GM18505 (cell line): Measurements from ENCODE around the gene CPAMD8.
"Not testable (repeated sequence)": the region's sequence is repeated elsewhere in the genome, so short reads cannot be mapped to it uniquely, and the experiment has no call there.

Experiments used
- ATAC-seq: cut with Tn5 transposase; IDR thresholded peaks from one replicate; pipeline ENCODE4 v1.9.1; 2021; ENCODE audit not compliant: unreplicated experiment
- POLR2A ChIP-seq: IDR thresholded peaks from 4 replicates; pipeline ENCODE4 v1.6.1; 2011; ENCODE audit warnings: borderline replicate concordance; ENCODE audit not compliant: insufficient read depth, insufficient read length; ENCODE audit errors: extremely low read depth

CPAMD8 gene

GRCh38 chr19:16957855-16958254 is 68.8 kb downstream of the CPAMD8 start:
- no peak for ATAC-seq

GRCh38 chr19:16957151-16957701 is 69.4 kb downstream of the CPAMD8 start:
- no peak for TF ChIP-seq POLR2A

More at GRCh38 chr19:16957855-16958254, 68.8 kb downstream of the CPAMD8 start:
- TF ChIP-seq POLR2A = no peak

GRCh38 chr19:16955161-16955560 is 71.4 kb downstream of the CPAMD8 start:
- TF ChIP-seq POLR2A = no peak
- no peak for ATAC-seq

More at GRCh38 chr19:16957151-16957701, 69.4 kb downstream of the CPAMD8 start:
- ATAC-seq = no peak

DNA sequence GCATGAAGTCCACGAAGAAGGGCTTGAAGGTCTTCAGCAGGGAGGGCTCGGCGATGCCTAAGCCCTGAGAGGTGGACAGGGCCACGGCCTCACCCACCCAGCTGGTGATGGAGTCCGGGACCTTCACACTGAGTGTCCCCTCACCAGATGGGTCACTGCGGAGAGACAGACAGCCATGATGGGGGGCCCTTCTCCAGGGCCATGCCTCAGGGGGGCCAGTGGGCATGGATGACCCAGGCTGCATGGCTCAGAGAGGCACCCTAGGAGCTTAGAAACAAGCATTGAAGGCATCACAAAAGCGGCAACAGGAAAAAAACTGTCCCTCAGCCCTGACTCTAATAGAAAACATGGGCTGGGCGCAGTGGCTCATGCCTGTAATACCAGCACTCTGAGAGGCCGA is 74.6 kb downstream of the CPAMD8 start:
- no peak for ATAC-seq
- no peak for TF ChIP-seq POLR2A

GRCh38 chr19:16951529-16951928 is 75.1 kb downstream of the CPAMD8 start:
- no peak for TF ChIP-seq POLR2A
- no peak for ATAC-seq

- no peak for ATAC-seq
- no peak for TF ChIP-seq POLR2A
Measured at GRCh38 chr19:16949496-16950023, 77.0 kb downstream of the CPAMD8 start.

- no peak for ATAC-seq
- no peak for TF ChIP-seq POLR2A
Measured at GRCh38 chr19:16946951-16947940, 79.4 kb downstream of the CPAMD8 start.

GRCh38 chr19:16945762-16946465 is 80.7 kb downstream of the CPAMD8 start:
- no peak for ATAC-seq
- TF ChIP-seq POLR2A = no peak

GRCh38 chr19:16945364-16945714 is 81.3 kb downstream of the CPAMD8 start:
- ATAC-seq = no peak
- no peak for TF ChIP-seq POLR2A

GRCh38 chr19:16944626-16945363 is 81.8 kb downstream of the CPAMD8 start:
- no peak for TF ChIP-seq POLR2A
- ATAC-seq = no peak

- TF ChIP-seq POLR2A = no peak
- ATAC-seq = no peak
Measured at GRCh38 chr19:16943942-16944625, 82.5 kb downstream of the CPAMD8 start.

DNA sequence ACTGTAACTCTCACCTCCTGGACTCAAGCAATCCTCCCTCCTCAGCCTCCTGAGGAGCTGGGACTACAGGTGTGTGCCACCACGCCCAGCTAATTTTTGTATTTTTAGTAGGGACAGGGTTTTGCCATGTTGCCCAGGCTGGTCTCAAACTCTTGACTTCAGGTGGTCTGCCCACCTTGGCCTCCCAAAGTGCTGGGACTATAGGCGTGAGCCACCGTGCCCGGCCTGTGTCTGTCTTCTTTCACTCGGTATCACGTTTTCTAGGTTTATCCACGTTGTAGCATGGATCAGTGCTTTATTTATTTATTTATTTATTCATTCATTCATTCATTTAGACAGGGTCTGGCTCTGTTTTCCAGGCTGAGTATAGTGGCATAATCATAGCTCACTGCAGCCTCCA is 83.5 kb downstream of the CPAMD8 start:
- not testable (repeated sequence) for ATAC-seq

- ATAC-seq = no peak
- no peak for TF ChIP-seq POLR2A
Measured at GRCh38 chr19:16942583-16942982, 84.0 kb downstream of the CPAMD8 start.

DNA sequence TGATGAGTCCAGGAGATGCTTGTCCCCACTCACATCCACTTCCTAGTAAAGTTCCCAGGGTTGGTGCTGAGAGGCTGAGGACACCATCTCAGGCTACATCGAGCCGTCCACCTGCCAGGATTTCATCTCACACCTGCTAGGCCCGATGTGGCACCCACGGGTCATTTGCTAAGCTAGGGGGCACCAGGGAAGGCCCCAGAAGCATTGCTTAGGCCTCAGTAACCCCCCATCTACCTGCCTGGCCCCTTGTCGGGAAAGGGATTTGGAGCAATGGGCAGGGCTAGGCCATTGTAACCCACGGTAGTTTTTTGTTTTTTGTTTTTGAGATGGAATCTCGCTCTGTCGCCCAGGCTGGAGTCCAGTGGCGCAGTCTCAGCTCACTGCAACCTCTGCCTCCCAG is 86.0 kb downstream of the CPAMD8 start:
- ATAC-seq = no peak
- TF ChIP-seq POLR2A = no peak

GRCh38 chr19:16940063-16940462 is 86.5 kb downstream of the CPAMD8 start:
- ATAC-seq = not testable (repeated sequence)
